Astrocyte (in vitro differentiated cells and primary cell): ENCODE measurements around the gene MAGI1. TPM values are rescaled to one million over a fixed set of nuclear protein-coding genes. Genes with fewer than 3 reads are reported as not detected.

Experiments
- DNase-seq: peaks from one replicate; pipeline ENCODE4 v3.0.0-alpha.2; 2010; ENCODE audit warnings: low read depth
- FAIRE-seq: peaks from 2 replicates; lab custom pipeline; 2011; peaks lifted over from hg19 to GRCh38; lab: Jason Lieb, UNC
- H2AFZ ChIP-seq: 2 replicates; pipeline ENCODE4 v1.6.0; 2012; ENCODE audit warnings: low read depth, low read length, inconsistent platforms
- H3K27ac ChIP-seq: 2 replicates; pipeline ENCODE4 v1.5.1; 2011; ENCODE audit warnings: low read depth, low read length, inconsistent platforms
- H3K27me3 ChIP-seq: 2 replicates; pipeline ENCODE4 v1.6.0; 2011; ENCODE audit warnings: low read length, inconsistent platforms; ENCODE audit not compliant: insufficient read depth
- H3K36me3 ChIP-seq: 2 replicates; pipeline ENCODE4 v1.5.1; 2011; ENCODE audit warnings: low read length, inconsistent platforms; ENCODE audit not compliant: insufficient read depth
- H3K4me1 ChIP-seq: 2 replicates; pipeline ENCODE4 v1.5.1; 2011; ENCODE audit warnings: low read length, inconsistent platforms; ENCODE audit not compliant: insufficient read depth
- H3K4me2 ChIP-seq: 2 replicates; pipeline ENCODE4 v1.6.0; 2012; ENCODE audit warnings: low read length, inconsistent platforms
- H3K4me3 ChIP-seq: 2 replicates; pipeline ENCODE4 v1.5.1; 2011; ENCODE audit warnings: low read depth, mild to moderate bottlenecking, low read length, inconsistent platforms; ENCODE audit not compliant: insufficient read depth
- H3K79me2 ChIP-seq: 2 replicates; pipeline ENCODE4 v1.6.0; 2012; ENCODE audit warnings: mild to moderate bottlenecking, low read length, inconsistent platforms; ENCODE audit not compliant: insufficient read depth
- H3K9ac ChIP-seq: 2 replicates; pipeline ENCODE4 v1.6.0; 2012; ENCODE audit warnings: mild to moderate bottlenecking, low read length, inconsistent platforms
- H3K9me3 ChIP-seq: 2 replicates; pipeline ENCODE4 v1.5.1; 2012; ENCODE audit warnings: low read depth, mild to moderate bottlenecking, low read length, inconsistent platforms; ENCODE audit not compliant: insufficient read depth
- H4K20me1 ChIP-seq: 2 replicates; pipeline ENCODE4 v1.6.0; 2012; ENCODE audit warnings: low read length, inconsistent platforms; ENCODE audit not compliant: insufficient read depth
- H3K27ac Mint-ChIP-seq: one replicate; pipeline ENCODE4 v1.8.0; 2021; ENCODE audit warnings: mild to moderate bottlenecking, mixed read lengths; ENCODE audit not compliant: unreplicated experiment
- H3K27me3 Mint-ChIP-seq: one replicate; pipeline ENCODE4 v1.8.0; 2021; ENCODE audit warnings: low read depth, mixed read lengths; ENCODE audit not compliant: unreplicated experiment
- H3K36me3 Mint-ChIP-seq: one replicate; pipeline ENCODE4 v1.8.0; 2021; ENCODE audit warnings: low read depth, mixed read lengths; ENCODE audit not compliant: unreplicated experiment
- H3K4me1 Mint-ChIP-seq: one replicate; pipeline ENCODE4 v1.8.0; 2021; ENCODE audit warnings: low read depth, mixed read lengths; ENCODE audit not compliant: unreplicated experiment
- H3K4me3 Mint-ChIP-seq: one replicate; pipeline ENCODE4 v1.8.0; 2021; ENCODE audit warnings: mild to moderate bottlenecking, moderate library complexity, mixed read lengths; ENCODE audit not compliant: unreplicated experiment
- H3K9me3 Mint-ChIP-seq: one replicate; pipeline ENCODE4 v1.8.0; 2021; ENCODE audit warnings: mild to moderate bottlenecking, mixed read lengths; ENCODE audit not compliant: unreplicated experiment
- EZH2 ChIP-seq: IDR thresholded peaks from 2 replicates; pipeline ENCODE4 v1.6.1; 2012; ENCODE audit warnings: mild to moderate bottlenecking, low read length, inconsistent platforms; ENCODE audit not compliant: insufficient read depth
- total RNA-seq: library from RNA; stranded (reverse); gene quantifications from 2 replicates; pipeline ENCODE4 v1.2.1, GENCODE V29; 2021
- TF ChIP-seq, protein P1 (sequence below): IDR thresholded peaks from 2 replicates; pipeline ENCODE4 v1.5.1; 2011; ENCODE audit warnings: low read depth, mild to moderate bottlenecking, inconsistent platforms, low read length, moderate library complexity; ENCODE audit not compliant: insufficient read depth

Gene MAGI1
- total RNA-seq, 1 donor from 2014 or later = 31.8 TPM

DNA sequence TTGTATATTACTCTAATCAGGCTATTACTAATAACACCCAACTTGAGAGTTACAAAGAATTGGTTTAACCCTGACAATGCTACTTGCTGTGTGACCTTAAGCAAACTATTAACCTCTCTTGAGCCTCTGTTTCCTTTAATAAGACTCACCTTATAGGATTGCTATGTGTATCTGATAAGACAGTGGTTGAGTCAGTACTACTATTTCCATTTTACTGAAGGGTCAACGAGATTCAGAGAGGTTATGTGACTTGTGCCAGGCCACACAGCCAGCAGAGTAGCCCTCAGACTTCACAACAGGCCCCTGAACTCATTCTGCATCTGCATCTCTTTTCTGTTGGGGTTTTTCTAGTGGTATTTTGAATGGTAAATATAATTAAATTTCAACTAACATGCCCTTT is 420.1 kb downstream of the MAGI1 start:
- Mint-ChIP-seq H3K27me3 (no peaks in the 10 kb centered on the region), H3K4me1 (peaks cover 15% of the 10 kb centered on the region), H3K9me3 (no peaks in the 10 kb centered on the region), H3K36me3 (no peaks in the 10 kb centered on the region), H3K27ac (no peak overlapping the region), H3K4me3 (no peak overlapping the region)
- Histone ChIP-seq H3K27ac (no peak overlapping the region), H3K36me3 (no peaks in the 10 kb centered on the region), H3K9ac (no peak overlapping the region), H3K4me1 (no peaks in the 10 kb centered on the region), H3K9me3 (no peaks in the 10 kb centered on the region), H3K4me3 (no peak overlapping the region), H3K4me2 (no peak overlapping the region), H2AFZ (no peak overlapping the region), H3K27me3 (no peaks in the 10 kb centered on the region), H4K20me1 (peaks cover 24% of the 10 kb centered on the region), H3K79me2 (no peaks in the 10 kb centered on the region)
- FAIRE-seq (no peak), DNase-seq (no peak)
- TF ChIP-seq, protein P1, sequence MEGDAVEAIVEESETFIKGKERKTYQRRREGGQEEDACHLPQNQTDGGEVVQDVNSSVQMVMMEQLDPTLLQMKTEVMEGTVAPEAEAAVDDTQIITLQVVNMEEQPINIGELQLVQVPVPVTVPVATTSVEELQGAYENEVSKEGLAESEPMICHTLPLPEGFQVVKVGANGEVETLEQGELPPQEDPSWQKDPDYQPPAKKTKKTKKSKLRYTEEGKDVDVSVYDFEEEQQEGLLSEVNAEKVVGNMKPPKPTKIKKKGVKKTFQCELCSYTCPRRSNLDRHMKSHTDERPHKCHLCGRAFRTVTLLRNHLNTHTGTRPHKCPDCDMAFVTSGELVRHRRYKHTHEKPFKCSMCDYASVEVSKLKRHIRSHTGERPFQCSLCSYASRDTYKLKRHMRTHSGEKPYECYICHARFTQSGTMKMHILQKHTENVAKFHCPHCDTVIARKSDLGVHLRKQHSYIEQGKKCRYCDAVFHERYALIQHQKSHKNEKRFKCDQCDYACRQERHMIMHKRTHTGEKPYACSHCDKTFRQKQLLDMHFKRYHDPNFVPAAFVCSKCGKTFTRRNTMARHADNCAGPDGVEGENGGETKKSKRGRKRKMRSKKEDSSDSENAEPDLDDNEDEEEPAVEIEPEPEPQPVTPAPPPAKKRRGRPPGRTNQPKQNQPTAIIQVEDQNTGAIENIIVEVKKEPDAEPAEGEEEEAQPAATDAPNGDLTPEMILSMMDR = no peak
- TF ChIP-seq EZH2 = no peak

DNA sequence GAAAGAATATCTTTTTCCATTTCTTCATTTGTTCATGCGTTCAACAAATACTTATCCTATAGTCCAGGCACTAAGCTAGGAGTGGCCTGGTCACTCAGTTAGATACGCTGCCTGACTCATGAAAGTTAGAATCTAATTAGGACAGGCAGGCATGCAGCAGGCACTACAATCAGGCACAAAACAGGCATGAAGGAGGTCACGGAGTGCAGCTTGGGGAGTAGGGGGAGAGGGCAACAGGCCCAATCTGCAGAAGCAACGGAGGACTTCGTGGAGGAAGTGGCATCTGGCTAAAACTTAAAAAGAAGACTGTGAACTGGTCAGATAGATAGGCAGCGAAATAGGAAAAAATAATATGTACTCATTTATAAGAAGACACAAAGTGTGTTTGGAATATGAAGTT is 420.9 kb downstream of the MAGI1 start:
- Histone ChIP-seq H3K27me3 (no peaks in the 10 kb centered on the region), H3K4me2 (no peak overlapping the region), H3K79me2 (no peaks in the 10 kb centered on the region), H2AFZ (no peak overlapping the region), H3K27ac (no peak overlapping the region), H3K36me3 (no peaks in the 10 kb centered on the region), H3K9ac (no peak overlapping the region), H3K4me1 (no peaks in the 10 kb centered on the region), H3K9me3 (no peaks in the 10 kb centered on the region), H4K20me1 (peaks cover 24% of the 10 kb centered on the region), H3K4me3 (no peak overlapping the region)
- no peak for FAIRE-seq
- no peak for TF ChIP-seq EZH2
- TF ChIP-seq, protein P1 = no peak
- DNase-seq = no peak
- Mint-ChIP-seq H3K27me3 (no peaks in the 10 kb centered on the region), H3K27ac (no peak overlapping the region), H3K9me3 (no peaks in the 10 kb centered on the region), H3K4me3 (no peak overlapping the region), H3K4me1 (peaks cover 15% of the 10 kb centered on the region), H3K36me3 (no peaks in the 10 kb centered on the region)

DNA sequence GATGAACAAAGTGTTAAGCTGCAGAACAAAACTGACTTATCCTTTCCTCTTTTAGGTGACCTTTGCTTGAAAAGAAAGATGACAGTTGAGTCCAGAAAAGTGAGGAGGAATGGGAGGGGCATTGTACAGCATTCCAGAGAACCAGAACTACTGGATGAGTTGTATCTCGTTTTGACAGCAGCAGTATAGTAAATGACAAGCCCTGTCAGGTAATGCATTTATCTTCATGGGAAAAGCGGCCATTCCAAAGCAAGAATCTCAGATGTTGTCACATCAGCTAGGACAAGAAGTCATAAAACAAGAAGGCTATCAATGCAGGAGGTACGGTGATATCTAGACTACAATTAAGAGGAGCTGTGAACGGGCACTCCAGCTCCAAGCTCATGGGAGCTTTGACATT is 421.5 kb downstream of the MAGI1 start:
- Histone ChIP-seq H3K4me2 (no peak overlapping the region), H3K4me3 (no peak overlapping the region), H3K27ac (no peak overlapping the region), H4K20me1 (peaks cover 24% of the 10 kb centered on the region), H3K9ac (no peak overlapping the region), H3K79me2 (no peaks in the 10 kb centered on the region), H3K9me3 (no peaks in the 10 kb centered on the region), H3K36me3 (no peaks in the 10 kb centered on the region), H3K27me3 (no peaks in the 10 kb centered on the region), H3K4me1 (no peaks in the 10 kb centered on the region), H2AFZ (no peak overlapping the region)
- no peak for DNase-seq
- Mint-ChIP-seq H3K4me1 (peaks cover 15% of the 10 kb centered on the region), H3K27ac (no peak overlapping the region), H3K27me3 (no peaks in the 10 kb centered on the region), H3K9me3 (no peaks in the 10 kb centered on the region), H3K4me3 (no peak overlapping the region), H3K36me3 (no peaks in the 10 kb centered on the region)
- TF ChIP-seq, protein P1 = no peak
- no peak for TF ChIP-seq EZH2
- FAIRE-seq = no peak
